PC-3 (cell line): Measurements from ENCODE around the gene TEPSIN. TPM values are rescaled to one million over a fixed set of nuclear protein-coding genes. Genes with fewer than 3 reads are reported as not detected.

Experiments
- ATAC-seq: fragments of 200-7000 bp; cut with Tn5 transposase; 2 replicates; pipeline ENCODE4 v1.9.1; 2020; ENCODE audit warnings: mild to moderate bottlenecking, moderate library complexity
- BruUV-seq: library from RNA; stranded (reverse); fragments of 400-500 nt; replicated peaks from 2 replicates; lab custom pipeline; 2021; lab: Mats Ljungman, UMichigan
- CTCF ChIA-PET: fragments of 300-600 bp; sonication (Branson Sonifier 250); formaldehyde crosslinking; loops from one replicate; lab custom pipeline; 2022; ENCODE audit warnings: antibody characterized with exemption; lab: Charles Lee
- POLR2A ChIA-PET: fragments of 300-600 bp; sonication (Branson Sonifier 250); formaldehyde crosslinking; loops from one replicate; lab custom pipeline; 2022; ENCODE audit warnings: antibody characterized with exemption; ENCODE audit not compliant: unreplicated experiment; lab: Charles Lee
- DNase-seq: peaks from one replicate; pipeline ENCODE4 v3.0.0-alpha.2; 2015
- H2AFZ ChIP-seq: fragments of 300-600 bp; sonication (generic); 2 replicates; pipeline ENCODE4 v1.6.0; 2016; ENCODE audit warnings: antibody characterized with exemption, low read length
- H3F3A ChIP-seq: fragments of 300-600 bp; sonication (generic); one replicate; pipeline ENCODE4 v1.6.0; 2017; ENCODE audit warnings: antibody characterized with exemption, low read length, control low read depth, mild to moderate bottlenecking; ENCODE audit not compliant: unreplicated experiment
- H3K27ac ChIP-seq: fragments of 300-600 bp; sonication (generic); 2 replicates; pipeline ENCODE4 v1.5.1; 2016; ENCODE audit warnings: mild to moderate bottlenecking, low read length
- H3K27me3 ChIP-seq: fragments of 300-600 bp; sonication (generic); 2 replicates; pipeline ENCODE4 v1.6.1; 2016; ENCODE audit warnings: low read length, mixed read lengths
- H3K36me3 ChIP-seq: fragments of 300-600 bp; sonication (generic); 2 replicates; pipeline ENCODE4 v1.6.1; 2016; ENCODE audit warnings: low read depth, mixed run types, low read length, mixed read lengths
- H3K4me1 ChIP-seq: fragments of 300-600 bp; sonication (generic); 2 replicates; pipeline ENCODE4 v1.5.1; 2016; ENCODE audit warnings: low read length; ENCODE audit not compliant: insufficient read depth
- H3K4me2 ChIP-seq: fragments of 300-600 bp; sonication (generic); 2 replicates; pipeline ENCODE4 v1.6.0; 2016; ENCODE audit warnings: low read length
- H3K4me3 ChIP-seq: fragments of 300-600 bp; sonication (generic); 2 replicates; pipeline ENCODE4 v1.5.1; 2016; ENCODE audit warnings: mild to moderate bottlenecking, low read length, mixed read lengths
- H3K79me2 ChIP-seq: fragments of 300-600 bp; sonication (generic); 2 replicates; pipeline ENCODE4 v1.6.1; 2017; ENCODE audit warnings: low read length, mixed read lengths
- H3K9ac ChIP-seq: fragments of 300-600 bp; sonication (generic); 2 replicates; pipeline ENCODE4 v1.6.0; 2016; ENCODE audit warnings: mild to moderate bottlenecking, low read length
- H3K9me2 ChIP-seq: fragments of 300-600 bp; sonication (generic); replicated peaks from 2 replicates; pipeline ENCODE4 v1.6.1; 2016; ENCODE audit warnings: mixed run types, low read length, mixed read lengths
- H3K9me3 ChIP-seq: fragments of 300-600 bp; sonication (generic); 2 replicates; pipeline ENCODE4 v1.6.1; 2016; ENCODE audit warnings: low read length, mixed read lengths
- H4K20me1 ChIP-seq: fragments of 300-600 bp; sonication (generic); 2 replicates; pipeline ENCODE4 v1.6.1; 2016; ENCODE audit warnings: low read length, mixed read lengths
- CTCF ChIP-seq: fragments of 300-600 bp; sonication (generic); conservative IDR thresholded peaks from 2 replicates; pipeline ENCODE4 v1.5.1; 2017; ENCODE audit warnings: antibody characterized with exemption, low read depth, mild to moderate bottlenecking, low read length
- EZH2 ChIP-seq: fragments of 300-600 bp; sonication (generic); IDR thresholded peaks from one replicate; pipeline ENCODE4 v1.6.1; 2017; ENCODE audit warnings: antibody characterized with exemption, mild to moderate bottlenecking, low read length; ENCODE audit not compliant: unreplicated experiment
- EZH2phosphoT487 ChIP-seq: fragments of 300-600 bp; sonication (generic); IDR thresholded peaks from 2 replicates; pipeline ENCODE4 v1.6.1; 2018; ENCODE audit warnings: mild to moderate bottlenecking, antibody characterized with exemption, low read length, borderline replicate concordance
- intact Hi-C: fragments of 100-400 bp; cut with micrococcal nuclease; formaldehyde crosslinking; loops from 2 replicates; pipeline ENCODE4 v1.9.0; 2023
- total RNA-seq: library from RNA; depleted of rRNA; stranded (reverse); fragments of >200 nt; gene quantifications from 2 replicates; pipeline ENCODE4 v1.2.3, GENCODE V29; 2014

The TEPSIN gene
- total RNA-seq, 1 experiment from 2014 or later = 28.8 TPM

- ATAC-seq (no peak), DNase-seq (no peak)
- intact Hi-C loops = no loop called here
- no peak overlapping the region for H3K4me3 ChIP-seq
- BruUV-seq = no TSS peak
- no peak overlapping the region for H2AFZ ChIP-seq
- no peaks in the 10 kb centered on the region for H3F3A ChIP-seq
- peaks cover 19% of the 10 kb centered on the region for H3K4me1 ChIP-seq
- H3K79me2 ChIP-seq = peaks cover 19% of the 10 kb centered on the region
- H4K20me1 ChIP-seq = no peaks in the 10 kb centered on the region
- no peak for TF ChIP-seq CTCF
- TF ChIP-seq EZH2phosphoT487 = no peak
- no peak for TF ChIP-seq EZH2
- no peaks in the 10 kb centered on the region for H3K36me3 ChIP-seq
- H3K4me2 ChIP-seq = no peak overlapping the region
- H3K9me2 ChIP-seq = no peaks in the 10 kb centered on the region
- ChIA-PET POLR2A (no interaction called here), CTCF (no interaction called here)
- H3K9ac ChIP-seq = no peak overlapping the region
- no peaks in the 10 kb centered on the region for H3K9me3 ChIP-seq
- H3K27ac ChIP-seq = no peak overlapping the region
- H3K27me3 ChIP-seq = no peaks in the 10 kb centered on the region
These were observed 19.2 kb downstream of the TEPSIN start for GRCh38 chr17:81219476-81220180.

GRCh38 chr17:81218991-81219390, 19.9 kb downstream of the TEPSIN start:
- ATAC-seq = no peak
- Histone ChIP-seq H3K36me3 (no peaks in the 10 kb centered on the region), H2AFZ (no peak overlapping the region), H4K20me1 (no peaks in the 10 kb centered on the region), H3K27ac (no peak overlapping the region), H3K27me3 (no peaks in the 10 kb centered on the region), H3K9me2 (no peaks in the 10 kb centered on the region), H3K4me2 (no peak overlapping the region), H3K9me3 (no peaks in the 10 kb centered on the region), H3F3A (no peaks in the 10 kb centered on the region), H3K79me2 (peaks cover 19% of the 10 kb centered on the region), H3K4me3 (no peak overlapping the region), H3K9ac (no peak overlapping the region), H3K4me1 (peaks cover 18% of the 10 kb centered on the region)
- DNase-seq = no peak
- TF ChIP-seq CTCF (no peak), EZH2phosphoT487 (no peak), EZH2 (no peak)
- POLR2A ChIA-PET = no interaction called here
- CTCF ChIA-PET = no interaction called here
- intact Hi-C loops = no loop called here
- no TSS peak for BruUV-seq

- intact Hi-C loops = no loop called here
- Histone ChIP-seq H2AFZ (no peak overlapping the region), H3F3A (no peaks in the 10 kb centered on the region), H3K4me1 (peaks cover 12% of the 10 kb centered on the region), H3K27me3 (no peaks in the 10 kb centered on the region), H3K36me3 (no peaks in the 10 kb centered on the region), H3K9me3 (no peaks in the 10 kb centered on the region), H4K20me1 (no peaks in the 10 kb centered on the region), H3K9ac (no peak overlapping the region), H3K27ac (no peak overlapping the region), H3K4me2 (no peak overlapping the region), H3K79me2 (peaks cover 19% of the 10 kb centered on the region), H3K9me2 (no peaks in the 10 kb centered on the region), H3K4me3 (no peak overlapping the region)
- DNase-seq = no peak
- CTCF ChIA-PET = no interaction called here
- POLR2A ChIA-PET = no interaction called here
- no peak for ATAC-seq
- BruUV-seq = no TSS peak
- TF ChIP-seq CTCF = no peak
- TF ChIP-seq EZH2phosphoT487 = no peak
- TF ChIP-seq EZH2 = no peak
These were observed 20.4 kb downstream of the TEPSIN start for GRCh38 chr17:81218459-81218858.
